PC-9 (cell line): ENCODE measurements around the gene PIGR.

ENCODE experiments used
- CTCF ChIP-seq: fragments of 200-600 bp; sonication (generic); conservative IDR thresholded peaks from 2 replicates; pipeline ENCODE4 v1.6.1; 2017; ENCODE audit warnings: mixed run types, antibody characterized with exemption, mild to moderate bottlenecking, moderate library complexity
- EZH2 ChIP-seq: fragments of 200-600 bp; sonication (generic); IDR thresholded peaks from 2 replicates; pipeline ENCODE4 v1.8.0; 2017; ENCODE audit warnings: antibody characterized with exemption, low read depth

DNA sequence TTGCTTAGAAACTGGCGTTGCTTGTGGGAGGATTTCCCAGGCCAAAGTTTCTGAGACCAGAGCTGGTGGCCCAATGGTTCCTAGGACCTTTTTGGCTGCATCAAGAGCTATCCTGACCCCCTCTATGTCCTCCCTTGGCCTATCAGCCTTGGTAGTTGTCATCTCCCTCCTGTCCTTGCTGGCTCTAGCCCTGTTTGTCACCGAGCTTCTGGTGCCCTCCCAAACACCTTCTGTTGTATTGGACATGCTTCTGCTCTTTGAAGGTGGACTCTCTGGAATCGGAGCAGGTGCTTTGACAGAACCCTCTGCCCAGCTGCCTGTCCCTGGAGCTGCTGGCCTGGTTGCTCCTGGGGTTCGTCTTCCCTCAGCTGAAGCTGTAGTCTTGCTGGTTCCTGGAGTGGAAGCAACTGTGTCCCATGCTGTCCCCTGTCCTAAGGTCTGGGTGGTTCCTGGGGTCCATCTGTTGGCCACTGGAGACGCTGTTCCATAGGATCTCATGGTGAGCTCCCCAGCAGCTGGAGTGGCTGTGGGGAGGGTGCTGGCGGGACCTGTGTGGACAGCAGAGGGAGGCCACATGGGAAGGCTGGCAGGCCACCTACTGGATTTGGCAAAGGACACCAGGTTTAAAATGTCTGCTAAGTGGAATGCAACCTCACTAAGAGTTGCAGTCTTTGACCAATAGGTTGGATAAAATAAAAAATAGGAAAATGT, 14.6 kb upstream of the PIGR start:
- TF ChIP-seq CTCF (no peak), EZH2 (no peak)
